Colonic mucosa (tissue), 4 donors: ENCODE measurements around the gene CDC123. TPM values are rescaled to one million over a fixed set of nuclear protein-coding genes. Genes with fewer than 3 reads are reported as not detected.

Experiments
- DNase-seq: peaks from one replicate; pipeline ENCODE4 v3.0.0-alpha.2; 2020
- H3K27ac ChIP-seq: fragments of 200-600 bp; one replicate; pipeline ENCODE4 v1.8.0; 2021
- H3K27me3 ChIP-seq: fragments of 200-600 bp; one replicate; pipeline ENCODE4 v1.8.0; 2021
- H3K36me3 ChIP-seq: fragments of 200-600 bp; one replicate; pipeline ENCODE4 v1.8.0; 2021
- H3K4me1 ChIP-seq: fragments of 200-600 bp; one replicate; pipeline ENCODE4 v1.8.0; 2021; ENCODE audit warnings: mild to moderate bottlenecking
- H3K4me3 ChIP-seq: fragments of 200-600 bp; one replicate; pipeline ENCODE4 v1.8.0; 2021
- H3K9ac ChIP-seq, 2 donors: one replicate each; pipeline ENCODE4 v1.7.0; 2013; ENCODE audit warnings: control low read depth in 2 of 2, low read depth in 2 of 2, low read length in 2 of 2
- H3K9me3 ChIP-seq: fragments of 200-600 bp; one replicate; pipeline ENCODE4 v1.8.0; 2021
- intact Hi-C: fragments of 100-400 bp; cut with DNase I; formaldehyde crosslinking; loops from one replicate; pipeline ENCODE4 v1.14.1; 2022
- total RNA-seq, 2 donors: library from RNA; stranded (reverse); fragmentation: NEBNext Ultra II Directional in 1 of 2; extraction: Animal tissue kit (Norgen Biotek cat#: 25700) in 1 of 2; gene quantifications; one replicate each; pipeline ENCODE4 v1.2.1, GENCODE V29; 2021
- TF ChIP-seq, protein P1 (sequence below): fragments of 200-600 bp; IDR thresholded peaks from one replicate; pipeline ENCODE4 v1.8.0; 2022; ENCODE audit warnings: antibody characterized with exemption, mild to moderate bottlenecking
- donor health status: healthy.
- donor health status: DM: no; HTN: no; CAD: no.
- donor health status: DM: no; HTN: no; CAD: no.

Gene CDC123
- total RNA-seq, 2 donors from 2014 or later, result 47.9 to 84.5 TPM

- H3K9me3 ChIP-seq, result no peaks in the 10 kb centered on the region
- H3K36me3 ChIP-seq, result no peaks in the 10 kb centered on the region
- no peaks in the 10 kb centered on the region for H3K27me3 ChIP-seq
- no peaks in the 10 kb centered on the region for H3K4me1 ChIP-seq
- intact Hi-C loops, result no loop called here
- no peak overlapping the region for H3K4me3 ChIP-seq
- no peak for DNase-seq
- no peak overlapping the region for H3K27ac ChIP-seq
- H3K9ac ChIP-seq, result no peak overlapping the region
- TF ChIP-seq, protein P1, sequence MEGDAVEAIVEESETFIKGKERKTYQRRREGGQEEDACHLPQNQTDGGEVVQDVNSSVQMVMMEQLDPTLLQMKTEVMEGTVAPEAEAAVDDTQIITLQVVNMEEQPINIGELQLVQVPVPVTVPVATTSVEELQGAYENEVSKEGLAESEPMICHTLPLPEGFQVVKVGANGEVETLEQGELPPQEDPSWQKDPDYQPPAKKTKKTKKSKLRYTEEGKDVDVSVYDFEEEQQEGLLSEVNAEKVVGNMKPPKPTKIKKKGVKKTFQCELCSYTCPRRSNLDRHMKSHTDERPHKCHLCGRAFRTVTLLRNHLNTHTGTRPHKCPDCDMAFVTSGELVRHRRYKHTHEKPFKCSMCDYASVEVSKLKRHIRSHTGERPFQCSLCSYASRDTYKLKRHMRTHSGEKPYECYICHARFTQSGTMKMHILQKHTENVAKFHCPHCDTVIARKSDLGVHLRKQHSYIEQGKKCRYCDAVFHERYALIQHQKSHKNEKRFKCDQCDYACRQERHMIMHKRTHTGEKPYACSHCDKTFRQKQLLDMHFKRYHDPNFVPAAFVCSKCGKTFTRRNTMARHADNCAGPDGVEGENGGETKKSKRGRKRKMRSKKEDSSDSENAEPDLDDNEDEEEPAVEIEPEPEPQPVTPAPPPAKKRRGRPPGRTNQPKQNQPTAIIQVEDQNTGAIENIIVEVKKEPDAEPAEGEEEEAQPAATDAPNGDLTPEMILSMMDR, result no peak
Measured at GRCh38 chr10:12235796-12236195, 39.8 kb downstream of the CDC123 start.

- Histone ChIP-seq H3K4me3 (no peak overlapping the region), H3K9ac (no peak overlapping the region), H3K36me3 (no peaks in the 10 kb centered on the region), H3K27me3 (no peaks in the 10 kb centered on the region), H3K9me3 (no peaks in the 10 kb centered on the region), H3K4me1 (no peaks in the 10 kb centered on the region), H3K27ac (no peak overlapping the region)
- TF ChIP-seq, protein P1, result no peak
- DNase-seq, result no peak
- intact Hi-C loops, result no loop called here
Measured at GRCh38 chr10:12237265-12238220, 41.6 kb downstream of the CDC123 start.

- TF ChIP-seq, protein P1, result no peak
- Histone ChIP-seq H3K27ac (no peak overlapping the region), H3K36me3 (no peaks in the 10 kb centered on the region)
Measured at GRCh38 chr10:12238821-12239220, 42.8 kb downstream of the CDC123 start.

GRCh38 chr10:12241810-12242529, 46.0 kb downstream of the CDC123 start:
- H3K9ac ChIP-seq, result no peak overlapping the region
- no peaks in the 10 kb centered on the region for H3K36me3 ChIP-seq
- H3K9me3 ChIP-seq, result no peaks in the 10 kb centered on the region

More at GRCh38 chr10:12238821-12239220, 42.8 kb downstream of the CDC123 start:
- H3K4me1 ChIP-seq, result no peaks in the 10 kb centered on the region
- H3K27me3 ChIP-seq, result no peaks in the 10 kb centered on the region
- DNase-seq, result no peak
- H3K9me3 ChIP-seq, result no peaks in the 10 kb centered on the region
- no peak overlapping the region for H3K4me3 ChIP-seq
- intact Hi-C loops, result no loop called here
- no peak overlapping the region for H3K9ac ChIP-seq

More at GRCh38 chr10:12241810-12242529, 46.0 kb downstream of the CDC123 start:
- intact Hi-C loops, result no loop called here
- Histone ChIP-seq H3K4me3 (no peak overlapping the region), H3K27ac (no peak overlapping the region), H3K27me3 (no peaks in the 10 kb centered on the region), H3K4me1 (no peaks in the 10 kb centered on the region)
- TF ChIP-seq, protein P1, result no peak
- DNase-seq, result no peak
